Loucy (cell line): ENCODE measurements around the gene SLC6A6.

Experiments
- H2AFZ ChIP-seq: fragments of 200-600 bp; sonication (generic); 2 replicates; pipeline ENCODE4 v1.6.0; 2016; ENCODE audit warnings: antibody characterized with exemption, mild to moderate bottlenecking, low read length, moderate library complexity
- H3F3A ChIP-seq: fragments of 200-600 bp; 2 replicates; pipeline ENCODE4 v1.6.0; 2016; ENCODE audit warnings: antibody characterized with exemption, low read depth, mild to moderate bottlenecking
- H3K27me3 ChIP-seq: fragments of 200-600 bp; sonication (generic); 2 replicates; pipeline ENCODE4 v1.6.1; 2014; ENCODE audit warnings: low read length, mild to moderate bottlenecking; ENCODE audit not compliant: insufficient read depth, poor library complexity, severe bottlenecking
- H3K36me3 ChIP-seq: fragments of 200-600 bp; sonication (generic); 2 replicates; pipeline ENCODE4 v1.6.1; 2016; ENCODE audit warnings: low read length; ENCODE audit not compliant: insufficient read depth
- H3K4me1 ChIP-seq: fragments of 200-600 bp; sonication (generic); 2 replicates; pipeline ENCODE4 v1.5.1; 2014; ENCODE audit warnings: low read length, mild to moderate bottlenecking; ENCODE audit not compliant: insufficient read depth, poor library complexity, severe bottlenecking
- H3K4me2 ChIP-seq: fragments of 200-600 bp; sonication (generic); 2 replicates; pipeline ENCODE4 v1.6.0; 2014; ENCODE audit warnings: antibody characterized with exemption, low read length, low read depth, mild to moderate bottlenecking; ENCODE audit not compliant: poor library complexity, severe bottlenecking
- H3K4me3 ChIP-seq: fragments of 200-600 bp; sonication (generic); 2 replicates; pipeline ENCODE4 v1.5.1; 2014; ENCODE audit warnings: low read length, mild to moderate bottlenecking, mixed read lengths; ENCODE audit not compliant: poor library complexity, severe bottlenecking
- H3K79me2 ChIP-seq: fragments of 200-600 bp; sonication (generic); 2 replicates; pipeline ENCODE4 v1.6.1; 2014; ENCODE audit warnings: low read length; ENCODE audit not compliant: insufficient read depth
- H3K9ac ChIP-seq: fragments of 200-600 bp; sonication (generic); 2 replicates; pipeline ENCODE4 v1.6.0; 2014; ENCODE audit warnings: mild to moderate bottlenecking, low read depth, low read length, moderate library complexity; ENCODE audit not compliant: poor library complexity, severe bottlenecking
- H3K9me2 ChIP-seq: fragments of 200-600 bp; sonication (generic); replicated peaks from 2 replicates; pipeline ENCODE4 v1.6.1; 2016; ENCODE audit warnings: low read depth, low read length, mixed read lengths
- H3K9me3 ChIP-seq: fragments of 200-600 bp; sonication (generic); 2 replicates; pipeline ENCODE4 v1.6.1; 2014; ENCODE audit warnings: mild to moderate bottlenecking, antibody characterized with exemption, low read length, low read depth; ENCODE audit not compliant: insufficient read depth
- H4K20me1 ChIP-seq: fragments of 200-600 bp; sonication (generic); 2 replicates; pipeline ENCODE4 v1.6.0; 2014; ENCODE audit warnings: antibody characterized with exemption, low read length, mild to moderate bottlenecking; ENCODE audit not compliant: insufficient read depth, poor library complexity, severe bottlenecking
- EZH2phosphoT487 ChIP-seq: fragments of 200-600 bp; IDR thresholded peaks from 2 replicates; pipeline ENCODE4 v1.6.1; 2018; ENCODE audit warnings: antibody characterized with exemption, mild to moderate bottlenecking, moderate library complexity, borderline replicate concordance
- TF ChIP-seq, protein P1 (sequence below): fragments of 200-600 bp; sonication (generic); conservative IDR thresholded peaks from 2 replicates; pipeline ENCODE4 v1.5.1; 2014; ENCODE audit warnings: mild to moderate bottlenecking, antibody characterized with exemption, low read length

Gene SLC6A6

DNA sequence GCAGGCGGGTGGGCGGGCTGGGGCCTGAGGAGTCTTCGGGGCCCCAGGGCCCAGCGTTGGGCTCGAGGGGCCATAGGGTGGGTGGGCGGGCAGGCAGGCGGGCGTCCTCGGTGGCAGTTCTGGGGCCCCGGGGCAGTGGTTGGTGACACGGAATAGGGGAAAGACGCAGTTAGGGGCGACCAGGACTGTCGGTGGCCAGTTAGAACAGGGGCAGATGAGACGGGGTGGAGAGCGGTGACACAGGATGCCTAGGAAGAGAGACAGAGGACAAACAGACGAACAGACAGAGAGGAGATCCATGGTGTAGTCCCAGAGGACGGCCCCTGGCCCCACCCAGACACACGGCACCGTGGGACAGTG, 101.3 kb downstream of the SLC6A6 start:
- H3K79me2 ChIP-seq, result no peaks in the 10 kb centered on the region
- H3K36me3 ChIP-seq, result no peaks in the 10 kb centered on the region
- H3K27me3 ChIP-seq, result no peaks in the 10 kb centered on the region
- no peaks in the 10 kb centered on the region for H3F3A ChIP-seq
- TF ChIP-seq, protein P1, sequence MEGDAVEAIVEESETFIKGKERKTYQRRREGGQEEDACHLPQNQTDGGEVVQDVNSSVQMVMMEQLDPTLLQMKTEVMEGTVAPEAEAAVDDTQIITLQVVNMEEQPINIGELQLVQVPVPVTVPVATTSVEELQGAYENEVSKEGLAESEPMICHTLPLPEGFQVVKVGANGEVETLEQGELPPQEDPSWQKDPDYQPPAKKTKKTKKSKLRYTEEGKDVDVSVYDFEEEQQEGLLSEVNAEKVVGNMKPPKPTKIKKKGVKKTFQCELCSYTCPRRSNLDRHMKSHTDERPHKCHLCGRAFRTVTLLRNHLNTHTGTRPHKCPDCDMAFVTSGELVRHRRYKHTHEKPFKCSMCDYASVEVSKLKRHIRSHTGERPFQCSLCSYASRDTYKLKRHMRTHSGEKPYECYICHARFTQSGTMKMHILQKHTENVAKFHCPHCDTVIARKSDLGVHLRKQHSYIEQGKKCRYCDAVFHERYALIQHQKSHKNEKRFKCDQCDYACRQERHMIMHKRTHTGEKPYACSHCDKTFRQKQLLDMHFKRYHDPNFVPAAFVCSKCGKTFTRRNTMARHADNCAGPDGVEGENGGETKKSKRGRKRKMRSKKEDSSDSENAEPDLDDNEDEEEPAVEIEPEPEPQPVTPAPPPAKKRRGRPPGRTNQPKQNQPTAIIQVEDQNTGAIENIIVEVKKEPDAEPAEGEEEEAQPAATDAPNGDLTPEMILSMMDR, result no peak
- no peak for TF ChIP-seq EZH2phosphoT487
- no peaks in the 10 kb centered on the region for H3K9me2 ChIP-seq
- no peak overlapping the region for H3K4me2 ChIP-seq
- no peak overlapping the region for H2AFZ ChIP-seq
- H3K4me1 ChIP-seq, result no peaks in the 10 kb centered on the region
- no peaks in the 10 kb centered on the region for H3K9me3 ChIP-seq
- H3K9ac ChIP-seq, result no peak overlapping the region
- H4K20me1 ChIP-seq, result no peaks in the 10 kb centered on the region
- no peak overlapping the region for H3K4me3 ChIP-seq

DNA sequence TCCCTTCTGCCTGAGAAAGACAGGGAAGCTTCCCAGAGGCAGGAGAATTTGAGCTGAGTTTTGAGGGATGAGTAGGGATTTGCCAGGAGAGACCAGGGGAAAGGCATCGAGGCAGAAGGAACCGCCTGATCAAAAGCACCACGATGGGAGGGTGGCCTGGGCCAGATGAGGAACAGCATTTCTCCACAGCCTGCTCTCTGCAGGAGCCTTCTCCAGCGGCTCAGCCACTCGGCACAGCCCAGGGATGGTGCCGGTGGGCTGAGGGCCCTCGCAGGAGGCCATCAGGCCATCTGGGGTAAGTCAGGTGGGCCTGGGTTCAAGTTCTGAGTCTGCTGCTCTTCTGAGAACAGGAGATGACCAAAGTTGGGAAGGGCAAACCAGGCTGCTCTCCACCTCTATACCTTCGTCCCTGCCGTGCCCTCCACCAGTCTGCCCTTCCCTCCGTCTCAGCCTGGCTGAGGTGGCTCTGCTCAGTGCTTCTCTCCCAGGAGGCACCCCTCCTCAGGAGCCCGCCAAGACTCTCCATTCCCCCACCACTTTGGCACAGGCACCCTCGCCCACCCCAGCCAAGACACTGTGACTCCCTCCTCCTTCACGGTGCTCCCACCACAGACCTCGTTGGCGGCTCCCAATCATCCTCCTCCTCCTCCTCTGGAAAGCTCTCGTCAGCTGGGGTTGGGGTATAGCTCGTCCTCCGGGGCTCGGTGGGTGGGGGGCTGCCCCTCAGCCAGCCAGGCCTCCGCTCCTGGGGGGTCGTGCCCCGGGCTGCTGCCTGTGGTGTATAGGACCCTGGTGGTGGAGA, 102.8 kb downstream of the SLC6A6 start:
- Histone ChIP-seq H3K9me2 (no peaks in the 10 kb centered on the region), H3K4me3 (no peak overlapping the region), H3F3A (no peaks in the 10 kb centered on the region), H3K36me3 (no peaks in the 10 kb centered on the region), H3K4me2 (no peak overlapping the region), H3K9ac (no peak overlapping the region), H3K79me2 (no peaks in the 10 kb centered on the region), H3K27me3 (no peaks in the 10 kb centered on the region), H2AFZ (no peak overlapping the region), H4K20me1 (no peaks in the 10 kb centered on the region), H3K4me1 (no peaks in the 10 kb centered on the region), H3K9me3 (no peaks in the 10 kb centered on the region)
- TF ChIP-seq EZH2phosphoT487, result no peak
- TF ChIP-seq, protein P1, result no peak

DNA sequence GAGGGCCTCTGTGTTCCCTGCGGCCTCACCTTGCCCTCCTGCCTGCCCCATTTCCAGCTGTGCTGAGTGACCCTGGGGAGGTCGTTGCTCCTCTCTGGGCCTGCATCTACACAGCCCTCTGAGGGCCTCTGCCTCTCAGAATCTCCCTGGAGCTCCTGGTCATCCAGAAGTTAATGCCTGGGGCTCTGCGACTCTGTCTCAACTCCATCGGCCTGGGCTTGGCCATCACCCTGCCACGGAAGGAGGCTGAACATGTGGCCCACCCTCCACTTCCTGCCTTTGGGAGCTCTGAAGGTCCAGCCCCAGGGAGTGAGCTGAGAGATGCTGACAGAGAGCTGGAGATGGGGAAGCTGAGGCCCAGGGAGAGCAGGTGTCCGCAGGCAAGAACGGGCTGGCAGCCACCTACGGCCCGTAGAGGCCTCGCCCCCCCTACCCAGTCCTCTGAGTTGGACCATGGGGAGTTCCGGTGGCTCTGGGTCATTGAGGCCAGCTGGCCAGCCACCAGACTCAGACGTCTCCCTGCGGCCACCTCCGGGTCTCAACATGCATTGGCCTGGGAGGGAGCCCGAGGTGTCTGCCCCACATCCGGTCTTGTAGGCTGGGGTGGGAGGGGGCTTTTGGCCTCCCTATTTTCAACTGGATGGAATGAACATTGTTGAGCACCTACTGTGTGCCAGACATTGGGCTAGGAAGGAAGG, 103.5 kb downstream of the SLC6A6 start:
- TF ChIP-seq, protein P1, result no peak
- TF ChIP-seq EZH2phosphoT487, result no peak
- H3K9ac ChIP-seq, result no peak overlapping the region
- H3K4me1 ChIP-seq, result no peaks in the 10 kb centered on the region
- H3K79me2 ChIP-seq, result no peaks in the 10 kb centered on the region
- no peaks in the 10 kb centered on the region for H3K9me2 ChIP-seq
- H4K20me1 ChIP-seq, result no peaks in the 10 kb centered on the region
- H3K4me2 ChIP-seq, result no peak overlapping the region
- no peaks in the 10 kb centered on the region for H3F3A ChIP-seq
- H3K36me3 ChIP-seq, result no peaks in the 10 kb centered on the region
- no peak overlapping the region for H2AFZ ChIP-seq
- no peaks in the 10 kb centered on the region for H3K9me3 ChIP-seq
- H3K4me3 ChIP-seq, result no peak overlapping the region
- H3K27me3 ChIP-seq, result no peaks in the 10 kb centered on the region
